Effector memory CD4-positive, alpha-beta T cell (primary cell): ENCODE results near the gene STAC.

Source experiments
- DNase-seq, 3 donors: peaks; one replicate each; pipeline ENCODE4 v3.0.0-alpha.2; 2020
- H3K27ac ChIP-seq: 2 replicates; pipeline ENCODE4 v1.7.0; 2013; ENCODE audit warnings: mild to moderate bottlenecking, low read length, moderate library complexity; ENCODE audit not compliant: insufficient read depth, poor library complexity, severe bottlenecking
- H3K27me3 ChIP-seq: replicated peaks from 2 replicates; pipeline ENCODE4 v1.7.0; 2013; ENCODE audit warnings: mild to moderate bottlenecking, low read length; ENCODE audit not compliant: insufficient read depth, control insufficient read depth, poor library complexity, severe bottlenecking
- H3K36me3 ChIP-seq: 2 replicates; pipeline ENCODE4 v1.7.0; 2013; ENCODE audit warnings: mild to moderate bottlenecking, low read length, moderate library complexity; ENCODE audit not compliant: control insufficient read depth, insufficient read depth
- H3K4me1 ChIP-seq: 2 replicates; pipeline ENCODE4 v1.7.0; 2013; ENCODE audit warnings: low read length, mild to moderate bottlenecking; ENCODE audit not compliant: control insufficient read depth, insufficient read depth, poor library complexity, severe bottlenecking
- H3K4me3 ChIP-seq: 2 replicates; pipeline ENCODE4 v1.7.0; 2013; ENCODE audit warnings: low read length, low read depth, mild to moderate bottlenecking; ENCODE audit not compliant: insufficient read depth, poor library complexity, severe bottlenecking
- H3K9me3 ChIP-seq: 2 replicates; pipeline ENCODE4 v1.7.0; 2013; ENCODE audit warnings: mild to moderate bottlenecking, low read length, moderate library complexity; ENCODE audit not compliant: control insufficient read depth
- total RNA-seq, 3 donors: gene quantifications; one replicate each; lab custom pipeline; 2026; lab: John Stamatoyannopoulos, UW

Gene STAC, protein sequence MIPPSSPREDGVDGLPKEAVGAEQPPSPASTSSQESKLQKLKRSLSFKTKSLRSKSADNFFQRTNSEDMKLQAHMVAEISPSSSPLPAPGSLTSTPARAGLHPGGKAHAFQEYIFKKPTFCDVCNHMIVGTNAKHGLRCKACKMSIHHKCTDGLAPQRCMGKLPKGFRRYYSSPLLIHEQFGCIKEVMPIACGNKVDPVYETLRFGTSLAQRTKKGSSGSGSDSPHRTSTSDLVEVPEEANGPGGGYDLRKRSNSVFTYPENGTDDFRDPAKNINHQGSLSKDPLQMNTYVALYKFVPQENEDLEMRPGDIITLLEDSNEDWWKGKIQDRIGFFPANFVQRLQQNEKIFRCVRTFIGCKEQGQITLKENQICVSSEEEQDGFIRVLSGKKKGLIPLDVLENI
- total RNA-seq = 0 to 0.17 (median 0.17) reads per million in 3 donors

DNA sequence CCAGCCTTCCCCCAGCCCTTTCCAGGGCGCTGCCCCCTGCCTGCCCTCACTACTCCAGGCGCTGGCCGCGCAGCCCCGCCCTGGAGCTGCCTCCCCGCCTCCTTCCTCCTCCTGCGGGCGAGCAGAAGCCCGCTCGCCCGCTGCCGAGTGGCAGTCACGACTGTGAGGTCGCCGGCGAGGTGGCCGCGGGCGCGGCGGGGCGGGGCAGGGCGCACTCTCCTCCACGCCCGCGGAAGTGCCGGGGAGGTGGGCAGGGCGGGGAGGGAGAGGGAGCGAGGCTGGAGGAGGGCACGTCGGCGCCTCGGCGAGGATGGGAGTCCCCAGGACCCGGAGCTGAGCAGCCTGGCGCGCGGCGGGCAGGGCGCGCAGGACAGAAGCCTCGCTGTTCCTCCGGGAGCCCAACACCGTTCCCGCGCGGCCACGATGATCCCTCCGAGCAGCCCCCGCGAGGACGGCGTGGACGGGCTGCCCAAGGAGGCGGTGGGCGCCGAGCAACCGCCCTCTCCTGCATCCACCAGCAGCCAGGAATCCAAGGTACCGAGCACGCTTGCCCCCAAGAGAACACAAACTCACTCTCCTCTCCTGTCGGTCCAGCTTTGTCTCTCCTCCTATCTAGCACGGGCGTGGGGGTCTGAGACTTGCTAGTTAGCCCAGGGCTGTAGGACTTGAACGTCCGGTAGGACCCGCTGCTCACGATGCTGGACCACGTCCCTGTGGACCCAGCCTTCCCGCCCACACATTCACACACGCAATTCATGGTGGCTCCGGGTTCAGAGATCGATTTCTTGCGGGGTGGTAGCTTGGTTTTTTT, at the start of gene STAC:
Gene STAC (plus strand): TSS at position 284 of the 811 bp plus-strand sequence. CDS start 140 bp downstream, at position 424.
- no peaks in the 10 kb centered on the region for H3K9me3 ChIP-seq
- H3K27ac ChIP-seq = no peak within 1 kb of the TSS
- no peaks in the 10 kb centered on the region for H3K36me3 ChIP-seq
- H3K27me3 ChIP-seq = peaks cover 9% of the 10 kb centered on the region
- no peak within 1 kb of the TSS for H3K4me3 ChIP-seq
- no peak for DNase-seq
- no peaks in the 10 kb centered on the region for H3K4me1 ChIP-seq

DNA sequence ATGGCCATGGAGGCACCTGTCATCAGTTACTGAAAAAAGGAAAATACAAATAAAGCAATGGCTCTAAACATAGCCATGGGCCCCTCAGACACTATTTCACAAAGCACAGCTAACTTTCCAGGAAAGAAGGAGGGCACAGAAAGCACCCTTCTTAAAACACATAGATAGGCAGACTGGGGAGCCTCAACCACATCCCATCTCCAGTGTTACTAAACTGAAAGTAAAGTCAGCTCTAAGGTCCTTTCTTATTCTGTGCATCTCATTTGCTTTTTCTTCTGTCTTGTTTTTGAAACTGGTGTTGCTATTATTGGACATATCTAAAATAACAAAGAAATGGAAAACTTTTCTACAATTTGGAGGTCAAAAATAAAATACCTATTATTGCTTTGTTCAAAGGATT, 48.2 kb upstream of the STAC start:
- H3K27me3 ChIP-seq = no peaks in the 10 kb centered on the region
- H3K36me3 ChIP-seq = no peaks in the 10 kb centered on the region
- DNase-seq = no peak
- H3K27ac ChIP-seq = no peak overlapping the region
- H3K4me3 ChIP-seq = no peak overlapping the region
- H3K4me1 ChIP-seq = no peaks in the 10 kb centered on the region
- no peaks in the 10 kb centered on the region for H3K9me3 ChIP-seq

DNA sequence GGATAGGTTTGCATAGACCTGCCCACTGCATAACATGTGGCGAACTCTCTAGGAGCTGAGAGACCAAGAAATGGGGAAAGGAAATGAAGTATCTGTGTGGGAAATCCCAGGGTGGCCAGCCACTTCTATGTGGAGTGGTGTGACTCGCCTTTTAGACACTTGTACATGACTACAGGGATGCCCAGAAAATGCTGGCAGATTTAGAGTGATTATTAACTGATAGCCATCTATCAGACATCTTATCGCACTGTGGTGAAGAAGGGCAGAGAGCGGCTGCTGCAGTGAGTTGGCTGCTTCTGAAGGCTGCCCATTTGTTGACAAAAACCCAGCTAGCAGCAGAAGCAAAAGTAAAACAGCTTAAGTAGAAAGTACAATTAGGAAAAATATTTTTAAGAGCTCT, 18.1 kb upstream of the STAC start:
- no peaks in the 10 kb centered on the region for H3K9me3 ChIP-seq
- H3K4me3 ChIP-seq = no peak overlapping the region
- no peaks in the 10 kb centered on the region for H3K27me3 ChIP-seq
- no peaks in the 10 kb centered on the region for H3K4me1 ChIP-seq
- DNase-seq = no peak
- H3K27ac ChIP-seq = no peak overlapping the region
- H3K36me3 ChIP-seq = no peaks in the 10 kb centered on the region

DNA sequence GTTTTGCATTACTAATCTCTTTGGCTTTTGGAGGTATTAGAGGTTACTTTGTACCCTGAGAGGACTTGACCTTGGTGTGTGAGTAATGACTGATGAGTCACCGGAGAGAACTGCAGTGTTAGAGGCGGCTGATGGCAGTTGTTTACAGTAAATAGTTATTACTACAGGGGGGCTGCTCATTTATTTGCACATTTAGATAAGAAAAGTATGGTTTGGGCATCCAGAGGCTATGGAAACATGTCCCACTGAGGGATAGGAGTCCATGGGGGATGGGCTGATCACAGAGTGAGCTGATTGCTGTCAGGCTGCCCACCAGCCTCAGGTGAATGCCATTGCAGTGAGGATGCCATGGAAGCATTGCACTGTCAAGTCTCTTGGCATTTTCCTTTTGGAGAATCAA, 17.3 kb upstream of the STAC start:
- no peaks in the 10 kb centered on the region for H3K36me3 ChIP-seq
- no peaks in the 10 kb centered on the region for H3K9me3 ChIP-seq
- no peaks in the 10 kb centered on the region for H3K27me3 ChIP-seq
- H3K4me3 ChIP-seq = no peak overlapping the region
- no peak for DNase-seq
- H3K4me1 ChIP-seq = no peaks in the 10 kb centered on the region
- H3K27ac ChIP-seq = no peak overlapping the region

DNA sequence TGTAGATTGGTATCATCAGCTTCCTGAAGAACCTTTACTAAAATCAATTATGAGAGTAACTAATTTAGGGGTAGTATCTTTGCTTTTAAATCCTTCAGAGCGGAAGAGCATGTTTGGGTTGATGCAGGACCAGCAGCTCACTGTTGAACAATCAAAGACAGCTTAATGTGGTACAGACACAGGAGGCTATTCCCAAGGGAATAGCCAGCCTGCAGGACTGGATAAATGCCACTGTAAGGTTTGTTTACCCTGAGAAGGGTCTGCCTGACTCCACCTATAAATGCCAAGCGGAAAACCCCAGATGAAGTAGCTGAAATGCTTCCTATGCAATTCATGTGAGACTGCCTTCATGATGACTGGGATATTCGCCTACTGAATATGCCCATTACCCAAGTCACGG, 16.0 kb upstream of the STAC start:
- no peaks in the 10 kb centered on the region for H3K9me3 ChIP-seq
- H3K27ac ChIP-seq = no peak overlapping the region
- no peaks in the 10 kb centered on the region for H3K27me3 ChIP-seq
- no peaks in the 10 kb centered on the region for H3K36me3 ChIP-seq
- H3K4me1 ChIP-seq = no peaks in the 10 kb centered on the region
- H3K4me3 ChIP-seq = no peak overlapping the region
- DNase-seq = no peak

DNA sequence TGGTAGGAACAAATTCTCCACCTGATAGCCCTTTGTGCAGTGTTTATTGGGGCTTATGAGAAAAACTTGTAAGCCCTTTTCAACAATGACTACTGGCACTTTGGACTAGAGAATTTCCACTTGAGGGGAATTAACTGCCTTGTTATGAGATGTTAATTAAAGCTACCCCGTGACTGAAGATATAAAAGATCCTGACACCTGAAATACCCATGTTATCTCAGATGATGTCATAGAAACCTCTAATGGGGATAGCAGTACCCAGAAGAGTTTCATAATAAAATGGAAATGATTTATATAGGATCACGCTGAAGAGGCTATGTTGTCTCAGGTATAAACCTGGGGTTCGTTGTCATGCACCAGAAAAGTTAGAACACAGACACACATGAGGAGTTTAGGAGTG, 14.5 kb upstream of the STAC start:
- no peaks in the 10 kb centered on the region for H3K9me3 ChIP-seq
- no peak overlapping the region for H3K4me3 ChIP-seq
- no peaks in the 10 kb centered on the region for H3K27me3 ChIP-seq
- H3K27ac ChIP-seq = no peak overlapping the region
- no peaks in the 10 kb centered on the region for H3K4me1 ChIP-seq
- H3K36me3 ChIP-seq = no peaks in the 10 kb centered on the region
- no peak for DNase-seq

DNA sequence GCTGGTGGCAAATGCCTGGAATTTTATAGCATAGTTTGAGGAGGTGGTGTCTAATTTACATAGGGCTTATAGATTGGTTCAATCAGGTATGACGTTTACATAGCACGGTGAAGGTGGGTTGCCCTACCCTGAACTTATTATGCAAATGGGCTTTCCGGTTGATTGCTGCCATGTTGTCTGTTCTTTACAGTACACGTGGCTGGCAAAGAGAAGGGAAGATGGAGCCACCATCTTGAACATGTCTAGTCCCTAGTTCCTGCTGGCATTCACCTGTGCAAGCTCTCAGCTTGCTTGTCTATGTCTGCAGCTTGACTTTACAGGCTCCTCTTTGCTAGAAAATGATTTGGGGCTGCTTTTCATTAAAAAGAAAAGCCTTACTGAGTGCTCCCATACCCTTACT, 14.0 kb upstream of the STAC start:
- Histone ChIP-seq H3K4me3 (no peak overlapping the region), H3K9me3 (no peaks in the 10 kb centered on the region), H3K36me3 (no peaks in the 10 kb centered on the region), H3K27me3 (no peaks in the 10 kb centered on the region), H3K4me1 (no peaks in the 10 kb centered on the region), H3K27ac (no peak overlapping the region)
- DNase-seq = no peak

DNA sequence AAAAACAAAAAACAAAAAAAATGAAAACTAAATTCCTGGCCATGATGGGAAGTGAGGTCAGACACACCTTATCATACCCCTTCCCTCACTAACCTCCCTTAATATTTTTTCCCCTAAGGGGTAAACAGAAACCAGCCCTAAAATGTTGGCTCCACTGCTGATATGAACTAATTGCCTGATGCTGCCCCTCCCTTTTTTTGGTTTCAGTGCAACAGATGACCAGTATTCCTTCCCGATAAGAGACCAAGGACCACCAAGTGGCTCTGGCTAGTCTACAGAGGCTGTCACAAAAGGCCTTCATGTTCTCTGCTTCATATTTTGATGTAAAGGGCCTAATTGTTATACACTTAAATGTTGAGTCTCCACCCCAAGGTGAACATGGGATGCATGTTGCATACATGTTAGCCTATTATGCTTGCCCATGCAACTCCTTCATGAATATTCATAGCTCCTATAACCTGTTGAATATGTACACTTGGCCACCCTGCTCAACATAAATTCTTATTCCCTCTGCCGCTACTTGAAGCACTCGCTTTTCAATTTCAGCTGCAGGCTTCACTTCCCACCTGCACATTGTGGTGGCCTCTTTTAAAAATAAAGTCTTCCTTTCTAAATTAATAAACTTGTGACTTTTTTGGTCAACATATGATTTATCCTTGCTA, 12.3 kb upstream of the STAC start:
- H3K36me3 ChIP-seq = no peaks in the 10 kb centered on the region
- H3K4me3 ChIP-seq = no peak overlapping the region
- no peaks in the 10 kb centered on the region for H3K4me1 ChIP-seq
- DNase-seq = no peak
- H3K27ac ChIP-seq = no peak overlapping the region
- no peaks in the 10 kb centered on the region for H3K9me3 ChIP-seq
- H3K27me3 ChIP-seq = no peaks in the 10 kb centered on the region

DNA sequence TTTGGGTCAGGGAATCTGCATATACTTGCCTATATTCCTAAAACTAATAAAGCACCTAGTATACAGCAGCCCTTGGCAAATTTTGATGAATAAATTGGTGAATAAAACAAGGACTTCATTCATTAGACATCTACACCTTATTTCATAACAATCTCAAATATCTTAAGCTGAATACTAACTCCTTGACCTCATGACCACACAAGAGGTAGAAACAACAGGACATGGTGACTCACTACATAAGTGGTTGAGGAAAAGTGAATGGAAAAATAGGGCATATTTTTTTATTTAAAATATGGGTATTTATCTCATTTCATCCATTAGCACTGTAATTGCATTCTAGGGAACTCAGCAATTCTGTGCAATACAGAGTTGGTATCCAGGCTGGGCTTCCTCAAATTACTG, 7.8 kb upstream of the STAC start:
- Histone ChIP-seq H3K4me1 (no peaks in the 10 kb centered on the region), H3K27ac (no peak overlapping the region), H3K36me3 (no peaks in the 10 kb centered on the region), H3K27me3 (no peaks in the 10 kb centered on the region), H3K4me3 (no peak overlapping the region), H3K9me3 (no peaks in the 10 kb centered on the region)
- no peak for DNase-seq

DNA sequence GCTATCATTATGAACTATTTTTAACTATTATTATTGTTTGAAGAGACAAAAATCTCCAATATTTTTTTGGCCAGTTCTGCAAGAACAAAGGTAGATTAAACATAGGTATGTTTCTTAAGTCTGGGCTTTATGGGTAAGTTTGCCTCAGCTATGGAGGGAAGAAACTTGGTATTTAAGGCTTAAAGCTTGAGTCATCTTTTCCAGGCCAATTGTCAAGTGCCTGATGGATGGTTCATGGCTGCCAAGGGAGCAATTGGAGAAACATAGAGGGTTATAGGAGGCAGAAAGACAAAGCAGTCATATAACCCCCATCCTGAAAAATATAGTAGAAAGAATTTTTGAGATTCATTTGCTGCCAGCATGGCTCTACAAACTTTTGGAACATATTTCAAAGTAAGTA, 7.2 kb upstream of the STAC start:
- Histone ChIP-seq H3K27ac (no peak overlapping the region), H3K36me3 (no peaks in the 10 kb centered on the region)
- no peak for DNase-seq

More for the DNA sequence above, 7.2 kb upstream of the STAC start:
- Histone ChIP-seq H3K4me3 (no peak overlapping the region), H3K4me1 (no peaks in the 10 kb centered on the region), H3K27me3 (no peaks in the 10 kb centered on the region), H3K9me3 (no peaks in the 10 kb centered on the region)
